SKM-1 treated with dmso at 0.1 percent for 144 hours (cell line): ENCODE results near the gene VPS13D.
"Not testable (repeated sequence)": the region's sequence is repeated elsewhere in the genome, so short reads cannot be mapped to it uniquely, and the experiment has no call there.

Source experiments
- DNase-seq: peaks from one replicate; lab custom pipeline; 2025; ENCODE audit not compliant: unreplicated experiment; lab: John Stamatoyannopoulos, UW

Gene VPS13D

DNA sequence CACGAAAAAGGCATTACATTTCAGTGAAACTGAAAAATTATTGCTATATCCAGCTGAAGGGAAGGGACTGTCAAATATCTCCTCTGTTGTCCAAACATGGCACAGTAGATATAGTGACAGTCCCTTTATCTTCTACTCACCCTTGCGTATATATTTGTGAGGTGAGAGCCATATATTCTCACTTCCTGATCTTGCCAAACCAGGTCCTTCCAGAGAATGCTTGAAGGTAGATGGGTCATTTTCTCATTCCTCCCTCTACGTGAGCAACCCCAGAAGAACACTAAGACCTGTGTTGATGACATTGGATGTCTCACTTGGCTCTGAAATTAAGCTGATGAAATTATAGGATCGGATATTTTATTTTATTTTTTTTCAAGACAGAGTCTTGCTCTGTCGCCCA is 237.0 kb downstream of the VPS13D start:
- DNase-seq = no peak

DNA sequence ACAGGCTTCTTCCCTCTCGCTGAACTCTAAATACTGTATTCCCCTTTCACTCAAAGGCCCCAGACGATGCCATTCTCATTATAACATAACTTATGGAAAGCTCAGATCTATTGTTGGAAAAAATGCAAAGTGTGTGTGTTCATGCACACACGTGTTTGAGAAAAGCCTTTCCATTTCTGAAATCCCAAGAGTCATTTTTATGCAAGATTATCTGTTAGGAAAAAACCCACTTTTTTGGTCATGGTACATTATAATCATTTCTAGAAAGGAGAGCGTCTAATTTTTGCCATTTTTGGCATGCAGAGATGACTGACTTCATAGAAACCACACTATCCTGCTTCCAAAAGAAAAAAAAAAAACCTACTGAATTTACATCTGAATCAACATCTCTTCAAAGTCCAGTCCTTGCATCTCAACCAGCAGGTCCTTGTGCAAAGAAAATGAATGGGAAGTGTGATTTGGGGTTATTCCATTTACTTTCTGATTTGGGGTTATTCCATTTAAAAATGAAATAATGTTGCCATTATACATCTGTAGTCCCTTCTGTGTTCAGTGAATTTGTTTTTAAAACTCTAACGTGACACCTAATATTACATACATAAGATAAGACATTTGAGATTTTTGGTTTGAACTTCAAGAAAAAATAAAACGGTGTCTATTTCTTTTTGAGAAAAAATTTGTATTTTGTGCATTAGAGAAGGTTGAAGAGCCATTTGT is 237.9 kb downstream of the VPS13D start:
- no peak for DNase-seq

GRCh38 chr1:12468323-12468722 is 238.5 kb downstream of the VPS13D start:
- no peak for DNase-seq

DNA sequence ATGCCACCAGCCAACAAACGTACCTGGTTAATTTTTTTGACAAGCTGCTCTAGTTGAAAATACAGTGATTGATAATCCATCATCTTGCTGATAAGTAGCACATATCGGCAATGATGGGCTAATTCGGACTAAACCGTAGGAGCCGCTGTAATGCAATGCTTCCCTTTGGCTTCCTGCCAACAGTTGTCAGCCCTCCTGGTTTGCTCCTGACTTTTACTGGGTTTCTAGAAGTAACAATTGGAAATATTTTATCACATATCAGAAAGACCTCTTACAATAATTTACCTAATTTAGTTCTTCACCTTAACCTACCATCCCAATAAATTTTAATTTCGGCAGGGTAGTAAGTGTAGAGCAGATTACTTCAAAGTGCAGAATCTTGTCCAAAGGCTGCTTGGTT is 239.7 kb downstream of the VPS13D start:
- no peak for DNase-seq

DNA sequence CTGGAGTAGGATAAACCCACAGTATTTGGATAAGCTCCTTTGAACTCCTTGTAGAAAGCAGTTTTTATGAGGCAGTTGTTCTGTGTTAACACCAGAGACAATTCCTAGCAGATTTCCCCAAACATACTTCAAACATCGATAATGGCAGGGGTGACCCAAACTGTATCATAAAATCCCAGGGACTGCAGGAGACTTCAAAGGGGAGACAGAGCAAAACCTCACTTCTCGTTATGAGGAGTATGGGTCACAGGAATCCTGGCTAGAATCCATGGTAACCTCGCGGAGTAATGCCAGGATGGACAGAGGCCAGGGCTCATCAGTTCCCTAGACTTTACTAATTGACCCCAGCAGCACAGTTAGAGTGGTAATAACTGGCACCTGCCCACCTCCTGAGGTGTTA is 240.2 kb downstream of the VPS13D start:
- DNase-seq = no peak

DNA sequence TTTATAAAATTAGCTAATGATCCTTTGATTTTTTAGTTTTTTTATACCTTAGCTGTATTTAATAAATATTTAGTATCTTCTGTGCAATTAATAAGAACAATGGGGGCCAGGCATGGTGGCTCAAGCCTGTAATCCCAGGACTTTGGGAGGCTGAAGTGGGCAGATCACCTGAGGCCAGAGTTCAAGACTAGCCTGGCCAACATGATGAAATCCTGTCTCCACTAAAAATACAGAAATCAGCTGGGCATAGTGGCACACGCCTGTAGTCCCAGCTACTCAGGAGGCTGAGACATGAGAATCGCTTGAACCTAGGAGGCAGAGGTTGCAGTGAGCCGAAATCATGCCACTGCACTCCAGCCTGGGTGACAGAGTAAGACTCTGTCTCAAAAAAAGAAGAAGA is 241.1 kb downstream of the VPS13D start:
- DNase-seq = not testable (repeated sequence)

DNA sequence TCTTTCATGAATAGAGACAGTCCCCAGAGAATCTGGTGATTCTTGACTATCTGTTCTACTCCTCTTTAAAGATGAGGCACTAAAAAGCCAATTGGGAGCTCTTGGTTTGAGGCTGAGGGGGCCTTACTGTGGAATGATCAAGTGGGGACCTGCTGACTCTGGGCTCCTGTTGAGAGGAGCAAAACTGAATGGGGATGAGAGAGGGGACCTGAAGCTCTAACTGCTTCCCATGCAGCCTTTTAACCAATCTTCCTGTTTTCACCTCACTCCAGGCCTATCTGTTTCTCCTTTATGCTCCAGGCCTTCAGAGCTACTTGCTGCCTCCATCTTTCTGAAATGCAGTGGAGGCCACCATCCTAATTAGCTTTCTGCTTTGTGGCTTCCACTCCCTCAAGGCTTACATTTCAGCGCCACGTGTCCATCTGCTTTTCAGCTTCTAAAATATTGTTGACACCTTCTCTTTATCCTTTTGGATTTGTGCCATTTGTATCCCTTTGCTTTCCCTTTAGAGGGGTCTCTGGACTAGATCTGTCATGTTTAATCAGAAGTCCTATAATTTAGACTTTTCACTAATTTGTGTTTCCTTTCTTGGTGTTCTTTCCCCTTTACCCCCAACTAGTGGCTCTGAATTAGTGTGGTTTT is 242.4 kb downstream of the VPS13D start:
- DNase-seq = no peak

DNA sequence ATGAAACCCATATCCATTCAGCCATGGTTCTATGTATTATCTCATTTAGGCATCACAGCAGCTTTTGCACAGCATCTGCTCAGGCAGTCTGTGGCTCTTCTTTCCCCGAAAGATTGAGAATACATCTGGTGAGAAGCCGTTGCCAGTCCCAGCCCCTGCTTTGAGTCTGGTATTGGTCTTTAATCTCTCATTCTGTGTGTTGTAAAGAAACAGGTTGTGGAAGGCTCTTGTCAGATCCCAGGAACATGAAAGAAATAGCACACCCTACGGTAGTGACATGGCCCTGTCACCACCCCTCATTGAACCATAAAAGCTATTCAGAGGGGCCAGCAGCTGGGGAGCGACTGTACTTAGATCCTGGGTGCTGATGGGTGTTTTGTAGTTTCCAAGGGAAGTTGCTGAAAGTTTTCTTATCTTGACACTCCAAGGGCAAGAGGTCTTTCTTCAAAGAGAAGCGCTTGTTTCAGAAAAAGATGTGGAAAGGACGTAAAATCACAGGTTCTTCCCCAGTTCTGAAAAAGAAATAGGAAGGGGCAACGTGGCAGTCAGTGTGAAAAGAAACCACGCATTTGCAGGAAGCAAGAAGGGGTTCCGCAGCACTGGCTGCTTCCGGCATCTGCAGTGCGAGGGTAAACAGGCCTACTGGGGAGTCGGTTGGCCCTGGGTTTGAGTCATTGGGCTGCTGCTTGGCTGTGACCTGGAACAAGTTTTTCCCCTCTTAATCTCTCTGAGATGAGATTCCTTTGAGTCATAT is 243.1 kb downstream of the VPS13D start:
- DNase-seq = no peak

- DNase-seq = no peak
Observed at GRCh38 chr1:12473596-12474362, 243.9 kb downstream of the VPS13D start.

DNA sequence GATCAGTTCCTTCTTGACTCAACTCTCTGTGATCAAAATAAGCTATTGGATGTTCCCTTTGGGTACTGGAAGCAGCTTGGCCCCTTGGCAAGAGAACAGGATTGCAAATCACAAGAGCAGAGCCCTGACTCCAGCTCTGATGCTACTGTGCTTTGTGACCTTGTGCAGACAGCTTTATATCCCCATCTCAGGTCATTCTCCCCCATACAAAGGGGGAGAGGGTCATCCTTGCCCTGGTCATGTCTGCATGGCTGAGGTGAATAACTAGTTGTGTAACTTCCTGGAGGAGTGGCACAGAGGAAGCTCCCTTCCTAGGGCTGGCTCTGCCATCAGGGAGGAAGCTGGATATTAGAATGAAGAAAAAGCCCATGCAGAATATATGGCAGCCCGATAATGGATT is 245.3 kb downstream of the VPS13D start:
- peak; percentile 20 for DNase-seq

DNA sequence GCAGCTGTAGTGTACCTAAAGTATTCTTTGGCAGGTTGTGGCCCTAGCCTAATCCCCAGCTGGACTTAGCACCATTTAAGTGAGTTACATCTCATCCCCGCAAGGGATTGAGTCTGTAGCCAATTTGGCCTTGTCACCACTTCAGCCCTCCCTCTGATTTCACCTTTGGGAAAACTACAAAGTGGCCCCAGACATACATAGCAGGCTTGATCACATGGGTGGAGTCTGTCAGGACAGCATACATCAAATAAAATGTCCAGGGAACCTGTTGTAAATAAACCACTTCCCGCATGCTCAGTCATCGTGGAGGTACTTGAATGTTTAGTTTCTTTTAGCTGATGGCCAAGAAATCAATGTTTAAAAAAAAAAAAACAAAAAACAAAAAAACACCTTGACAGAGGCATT is 245.7 kb downstream of the VPS13D start:
- no peak for DNase-seq

- no peak for DNase-seq
Observed at GRCh38 chr1:12475947-12476346, 246.1 kb downstream of the VPS13D start.

DNA sequence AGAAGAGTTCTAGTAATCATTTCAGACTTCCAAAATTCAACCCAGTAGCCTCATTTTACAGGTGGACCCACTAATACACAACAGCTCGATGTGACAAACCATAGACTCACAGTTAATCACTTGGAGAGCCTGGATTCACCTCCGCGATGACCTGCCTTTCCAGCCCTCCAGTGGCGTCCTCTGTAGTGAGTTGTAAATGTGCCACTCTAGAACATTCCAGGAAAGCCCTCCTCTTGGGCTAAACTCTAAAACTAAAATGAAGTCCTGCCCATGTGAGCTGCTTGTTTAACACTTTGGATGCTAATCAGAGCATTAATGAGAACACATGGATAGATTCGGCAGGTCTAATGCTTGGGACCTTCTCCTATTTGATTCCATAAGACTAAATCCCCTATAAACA is 247.5 kb downstream of the VPS13D start:
- DNase-seq = no peak

DNA sequence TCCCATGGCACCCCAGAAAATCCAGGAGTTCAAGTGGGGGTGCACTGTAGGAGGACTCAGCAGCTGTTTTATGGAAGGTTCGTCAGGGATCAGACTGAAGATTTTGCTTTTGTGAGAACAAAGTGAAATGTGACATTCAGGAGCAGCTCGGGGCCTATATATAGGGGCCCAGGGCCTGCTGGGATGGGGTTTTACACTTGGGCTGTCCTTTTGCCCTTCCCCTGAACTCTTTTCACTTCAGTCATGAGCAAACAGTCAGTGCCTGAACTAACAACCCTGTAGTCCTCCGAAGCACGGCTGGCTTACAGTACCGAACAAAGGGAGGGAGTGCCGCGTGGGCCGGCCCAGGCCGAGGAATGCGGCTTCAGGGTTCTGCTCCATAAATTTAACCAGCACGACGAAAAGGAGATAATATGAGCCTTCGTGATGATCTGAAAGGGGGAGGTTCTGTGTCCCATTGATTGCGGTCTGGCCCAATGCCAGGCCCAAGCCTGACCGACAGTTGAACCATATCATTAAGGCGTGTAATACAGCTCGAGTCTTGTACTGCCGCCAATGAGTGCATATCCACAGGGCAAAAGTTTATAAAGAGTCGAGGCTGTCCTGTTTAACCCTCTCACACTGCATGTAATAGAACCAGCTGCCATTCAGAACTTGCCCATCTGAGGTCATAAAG is 248.2 kb downstream of the VPS13D start:
- DNase-seq = no peak

- DNase-seq = no peak
Observed at GRCh38 chr1:12478612-12478985, 248.8 kb downstream of the VPS13D start.

DNA sequence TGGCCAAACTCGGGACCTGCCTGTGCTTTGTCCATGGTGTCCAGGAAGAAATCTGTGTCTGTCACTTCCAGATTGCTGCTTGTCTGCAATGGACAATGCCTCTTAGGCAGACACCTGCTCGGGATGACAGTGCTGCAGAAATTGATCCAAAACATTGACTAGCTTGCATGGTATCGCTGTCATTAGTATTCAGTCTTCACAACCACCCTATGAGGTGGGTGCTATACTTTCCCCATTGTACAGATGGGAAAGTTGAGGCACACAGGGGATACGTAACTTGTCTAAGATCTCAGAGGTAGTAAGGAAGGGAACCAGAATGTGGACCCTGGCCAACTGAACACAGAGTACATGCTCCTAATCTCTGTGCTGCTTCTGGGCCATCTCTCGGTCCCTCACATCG is 249.5 kb downstream of the VPS13D start:
- DNase-seq = no peak

- no peak for DNase-seq
Observed at GRCh38 chr1:12480041-12480440, 250.2 kb downstream of the VPS13D start.

DNA sequence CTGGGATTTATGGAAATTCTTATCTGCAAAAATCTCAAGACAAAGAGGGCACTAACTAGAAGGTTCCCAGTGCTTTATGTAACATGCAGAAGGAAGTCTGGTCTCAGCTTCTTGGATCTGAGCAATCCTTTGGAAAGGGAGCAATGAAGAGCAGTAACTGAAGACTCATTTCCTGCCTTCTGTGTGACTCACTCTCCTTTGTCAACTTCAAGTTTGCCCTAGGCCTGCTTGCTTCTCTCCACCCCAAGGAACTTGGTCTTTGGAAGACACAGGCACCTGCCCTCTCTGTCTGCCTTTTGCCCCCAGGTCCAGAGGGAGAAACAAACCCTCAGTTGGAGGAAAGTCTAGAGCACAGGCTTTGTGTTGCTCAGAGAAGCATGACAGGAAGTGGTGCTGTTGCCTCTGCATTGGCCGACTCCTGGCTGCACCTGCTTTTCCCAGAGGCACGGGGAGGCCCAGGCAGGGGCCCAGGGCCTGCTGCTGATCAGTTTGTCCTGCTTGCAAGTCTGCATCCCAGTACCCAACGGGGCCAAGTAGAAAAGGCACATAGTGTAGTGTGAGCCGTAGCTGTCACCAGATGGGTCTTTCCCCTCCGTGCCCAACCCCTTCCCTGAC is 251.0 kb downstream of the VPS13D start:
- DNase-seq = peak; percentile 8

GRCh38 chr1:12481928-12482327 is 252.1 kb downstream of the VPS13D start:
- no peak for DNase-seq

- DNase-seq = no peak
Observed at GRCh38 chr1:12482988-12483387, 253.2 kb downstream of the VPS13D start.
